Measurements from ENCODE around the gene EDNRA. TPM values are rescaled to one million over a fixed set of nuclear protein-coding genes. Genes with fewer than 3 reads are reported as not detected.

Gene EDNRA
- total and polyA plus RNA-seq, 2 of the 8 experiments (the other 6 are each of a cell fraction or from before 2014, with no cell fraction given): 1.7 to 3.3 TPM

GRCh38 chr4:147560625-147561024 lies 79.7 kb downstream of the EDNRA start:
- no peaks in the 10 kb centered on the region for H3K79me1 ChIP-seq (ENCODE audit: low read depth, low read length)

More at GRCh38 chr4:147560625-147561024, 79.7 kb downstream of the EDNRA start:
- Histone ChIP-seq H2BK12ac (ENCODE audit: low read depth, low read length) (no peak overlapping the region), H3K9me3 (ENCODE audit: insufficient read depth in 2 of 2, low read depth in 1 of 2, low read length in 1 of 2) (no peaks in the 10 kb centered on the region), H3K79me2 (ENCODE audit: control insufficient read depth in 1 of 2, insufficient read depth in 2 of 2, low read length in 2 of 2) (no peaks in the 10 kb centered on the region), H3K4me3 (ENCODE audit: extremely low read depth in 1 of 4, insufficient read depth in 2 of 4, low read depth in 3 of 4, low read length in 4 of 4) (no peak overlapping the region), H3K27ac (ENCODE audit: low read depth, low read length) (no peak overlapping the region), H2BK120ac (replicated peaks; ENCODE audit: low read depth, low read length) (no peak overlapping the region), H3K56ac (replicated peaks; ENCODE audit: insufficient read length, low read depth, low read length) (no peak overlapping the region), H3K14ac (ENCODE audit: insufficient read length) (no peak overlapping the region), H4K20me1 (replicated peaks in 1 of 2; ENCODE audit: control insufficient read depth in 1 of 2, insufficient read depth in 2 of 2, low read length in 2 of 2) (no peaks in the 10 kb centered on the region), H3K23ac (ENCODE audit: insufficient read length) (no peak overlapping the region), H3K4ac (replicated peaks; ENCODE audit: insufficient read length, low read depth, low read length) (no peak overlapping the region), H2BK5ac (ENCODE audit: low read depth, low read length) (no peak overlapping the region), H3K4me1 (replicated peaks in 1 of 4; ENCODE audit: control insufficient read depth in 3 of 4, insufficient read depth in 4 of 4, low read length in 3 of 4) (no peaks in the 10 kb centered on the region), H2AK5ac (ENCODE audit: low read depth, low read length) (no peak overlapping the region), H2AFZ (ENCODE audit: low read length) (no peak overlapping the region), H2BK15ac (ENCODE audit: low read length) (no peak overlapping the region), H3K9ac (replicated peaks in 1 of 4; ENCODE audit: extremely low read depth in 1 of 4, low read depth in 3 of 4, low read length in 3 of 4) (no peak overlapping the region), H4K5ac (ENCODE audit: insufficient read length, low read depth, low read length) (no peak overlapping the region), H2BK20ac (ENCODE audit: low read length) (no peak overlapping the region), H4K91ac (replicated peaks; ENCODE audit: insufficient read length, low read length) (no peak overlapping the region), H3K27me3 (replicated peaks in 1 of 4; ENCODE audit: control insufficient read depth in 3 of 4, extremely low read depth in 1 of 4, insufficient read depth in 3 of 4, low read length in 3 of 4) (no peaks in the 10 kb centered on the region), H3K23me2 (ENCODE audit: low read depth, low read length) (peaks cover 2% of the 10 kb centered on the region; the same call in 1 of the 2 replicates), H4K8ac (ENCODE audit: extremely low read depth, insufficient read depth, low read length) (no peak overlapping the region), H3K36me3 (ENCODE audit: control insufficient read depth in 2 of 4, insufficient read depth in 4 of 4, low read length in 3 of 4) (no peaks in the 10 kb centered on the region), H3K4me2 (ENCODE audit: insufficient read depth in 1 of 2, low read depth in 2 of 2, low read length in 2 of 2) (no peak overlapping the region), H3K18ac (ENCODE audit: extremely low read depth, low read length) (no peak overlapping the region)
- DNase-seq (ENCODE audit: low read depth in 1 of 2, low spot score in 2 of 2): no peak
- POLR2A ChIA-PET (ENCODE audit: partially characterized antibody): no interaction called here
- FAIRE-seq: no peak
- 87% methylated on average over 4 of the region's 4 CpGs; no CpG with 5 or more reads in 1 of the 2 experiments for WGBS, 2 experiments (ENCODE audit: extremely low coverage in 1 of 2, insufficient coverage in 1 of 2, insufficient read length in 1 of 2, insufficient replicate concordance in 2 of 2, low coverage in 1 of 2, low lambda C conversion rate in 2 of 2, missing lambda C conversion rate in 1 of 2)
- CTCF ChIA-PET (ENCODE audit: partially characterized antibody): no interaction called here
- TF ChIP-seq CTBP2 (IDR thresholded peaks at IDR 0.05; ENCODE audit: borderline replicate concordance, insufficient read depth, insufficient read length, low read length) (no peak), GABPA (IDR thresholded peaks at IDR 0.05; ENCODE audit: borderline replicate concordance, insufficient read depth, low read length) (no peak), SIN3A (conservative IDR thresholded peaks at IDR 0.05 in 1 of 2, IDR thresholded peaks at IDR 0.05 in 1 of 2; ENCODE audit: low read depth in 1 of 2, low read length in 2 of 2) (no peak), EGR1 (IDR thresholded peaks at IDR 0.05; ENCODE audit: borderline replicate concordance, low read depth, low read length) (no peak), SIRT6 (IDR thresholded peaks at IDR 0.05; ENCODE audit: low read length) (no peak), RBBP5 (IDR thresholded peaks at IDR 0.05; ENCODE audit: borderline replicate concordance, low read depth, low read length) (no peak), HDAC2 (IDR thresholded peaks at IDR 0.05; ENCODE audit: borderline replicate concordance in 1 of 2, low read depth in 2 of 2, low read length in 2 of 2) (no peak), MAX (IDR thresholded peaks at IDR 0.05) (no peak), TAF7 (optimal IDR thresholded peaks at IDR 0.05; ENCODE audit: borderline replicate concordance, low read depth, low read length) (no peak), FOSL1 (IDR thresholded peaks at IDR 0.05; ENCODE audit: insufficient read depth, low read depth, low read length) (no peak), NANOG (IDR thresholded peaks at IDR 0.05; ENCODE audit: insufficient read depth, low read depth, low read length, poor library complexity, severe bottlenecking) (no peak), POLR2AphosphoS5 (IDR thresholded peaks at IDR 0.05; ENCODE audit: low read depth, low read length) (no peak)

Measured in H1 (cell line).